Rectal smooth muscle tissue (tissue), 1 donor: ENCODE results near the gene MCCC1.
"Not testable (repeated sequence)": the region's sequence is repeated elsewhere in the genome, so short reads cannot be mapped to it uniquely, and the experiment has no call there.

Experiments
- H3K27ac ChIP-seq: one replicate; pipeline ENCODE4 v1.7.0; 2013; ENCODE audit warnings: low read depth, low read length, inconsistent platforms
- H3K27me3 ChIP-seq: one replicate; pipeline ENCODE4 v1.7.0; 2013; ENCODE audit warnings: low read length; ENCODE audit not compliant: control insufficient read depth, insufficient read depth
- H3K36me3 ChIP-seq: one replicate; pipeline ENCODE4 v1.7.0; 2013; ENCODE audit warnings: low read length; ENCODE audit not compliant: control insufficient read depth, insufficient read depth
- H3K4me1 ChIP-seq: one replicate; pipeline ENCODE4 v1.7.0; 2013; ENCODE audit warnings: low read length; ENCODE audit not compliant: control insufficient read depth, insufficient read depth
- H3K4me3 ChIP-seq: one replicate; pipeline ENCODE4 v1.7.0; 2013; ENCODE audit warnings: low read length
- H3K9ac ChIP-seq: one replicate; pipeline ENCODE4 v1.7.0; 2013; ENCODE audit warnings: low read length

The MCCC1 gene

GRCh38 chr3:183069086-183069485, 30.2 kb downstream of the MCCC1 start:
- Histone ChIP-seq H3K27ac (no peak overlapping the region), H3K27me3 (no peaks in the 10 kb centered on the region), H3K4me1 (no peaks in the 10 kb centered on the region), H3K9ac (no peak overlapping the region), H3K4me3 (no peak overlapping the region), H3K36me3 (peaks cover 7% of the 10 kb centered on the region)

GRCh38 chr3:183066891-183067290, 32.4 kb downstream of the MCCC1 start:
- not testable (repeated sequence) for H3K27ac ChIP-seq, H3K9ac ChIP-seq, H3K27me3 ChIP-seq, H3K4me1 ChIP-seq, H3K4me3 ChIP-seq, H3K36me3 ChIP-seq

GRCh38 chr3:183064475-183064874, 34.8 kb downstream of the MCCC1 start:
- Histone ChIP-seq H3K4me1 (no peaks in the 10 kb centered on the region), H3K27me3 (no peaks in the 10 kb centered on the region), H3K27ac (no peak overlapping the region), H3K9ac (no peak overlapping the region), H3K4me3 (no peak overlapping the region), H3K36me3 (peaks cover 2% of the 10 kb centered on the region)

- H3K27me3 ChIP-seq = no peaks in the 10 kb centered on the region
- peaks cover 3% of the 10 kb centered on the region for H3K36me3 ChIP-seq
- H3K4me1 ChIP-seq = no peaks in the 10 kb centered on the region
- no peak overlapping the region for H3K4me3 ChIP-seq
- no peak overlapping the region for H3K9ac ChIP-seq
- H3K27ac ChIP-seq = no peak overlapping the region
Observed at GRCh38 chr3:183061391-183062172, 37.7 kb downstream of the MCCC1 start.

- Histone ChIP-seq H3K4me3 (no peak overlapping the region), H3K36me3 (peaks cover 3% of the 10 kb centered on the region), H3K27me3 (no peaks in the 10 kb centered on the region)
Observed at GRCh38 chr3:183058351-183058750, 40.9 kb downstream of the MCCC1 start.

GRCh38 chr3:183050706-183051105, 48.6 kb downstream of the MCCC1 start:
- H3K4me3 ChIP-seq = no peak overlapping the region
- H3K27me3 ChIP-seq = no peaks in the 10 kb centered on the region
- H3K4me1 ChIP-seq = no peaks in the 10 kb centered on the region
- no peak overlapping the region for H3K9ac ChIP-seq
- H3K27ac ChIP-seq = no peak overlapping the region
- peaks cover 3% of the 10 kb centered on the region for H3K36me3 ChIP-seq

More at GRCh38 chr3:183058351-183058750, 40.9 kb downstream of the MCCC1 start:
- no peak overlapping the region for H3K27ac ChIP-seq
- H3K9ac ChIP-seq = no peak overlapping the region
- no peaks in the 10 kb centered on the region for H3K4me1 ChIP-seq

DNA sequence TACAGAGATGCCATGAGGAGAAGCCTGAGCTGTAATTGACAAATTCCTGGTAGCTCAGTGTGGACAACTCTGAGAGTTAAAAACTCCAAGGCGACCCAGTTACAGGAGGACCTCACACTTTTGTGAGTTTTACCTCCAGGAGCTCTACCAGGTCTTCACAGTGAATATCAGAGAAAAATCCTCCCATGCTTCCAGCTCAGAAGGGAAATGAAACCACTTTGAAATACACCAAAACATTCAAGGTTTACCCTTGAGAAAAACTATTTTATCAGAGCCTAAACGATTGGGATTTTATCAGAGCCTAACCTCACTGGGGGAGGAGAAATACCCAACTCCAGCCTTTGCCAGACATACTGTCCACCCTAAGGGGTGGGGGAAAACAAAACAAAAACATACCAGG, 52.4 kb downstream of the MCCC1 start:
- Histone ChIP-seq H3K36me3 (peaks cover 3% of the 10 kb centered on the region), H3K4me3 (no peak overlapping the region), H3K9ac (no peak overlapping the region), H3K27ac (no peak overlapping the region), H3K4me1 (no peaks in the 10 kb centered on the region), H3K27me3 (no peaks in the 10 kb centered on the region)

DNA sequence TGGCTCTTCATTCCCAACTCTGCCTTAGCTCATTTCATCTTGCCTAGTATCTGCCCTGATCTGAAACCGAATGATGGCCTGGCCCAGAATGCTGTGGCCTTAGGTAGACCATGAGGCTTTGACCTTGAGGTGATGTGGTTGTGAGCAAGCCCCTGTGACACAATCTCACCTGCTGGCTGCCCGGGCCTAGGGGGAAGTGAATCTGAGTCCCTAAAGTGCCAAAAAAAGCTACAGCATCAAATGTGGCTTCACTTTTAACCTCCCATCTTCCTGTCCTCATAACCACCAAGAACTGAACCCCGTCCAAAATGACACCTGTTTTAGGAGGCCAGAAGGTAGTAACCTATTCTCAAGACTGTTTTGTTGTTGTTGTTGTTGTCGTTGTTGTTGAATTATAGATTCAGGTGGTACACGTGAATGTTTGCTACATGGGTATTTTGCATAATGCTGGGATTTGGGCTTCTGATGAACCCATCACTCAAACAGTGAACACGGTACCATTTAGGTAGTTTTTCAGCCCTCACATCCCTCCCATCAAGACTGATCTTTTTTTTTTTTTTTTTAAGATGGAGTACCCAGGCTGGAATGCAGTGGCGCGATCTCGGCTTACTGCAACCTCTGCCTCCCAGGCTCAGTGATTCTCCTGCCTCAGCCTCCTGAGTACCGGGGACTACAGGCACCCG, 54.6 kb downstream of the MCCC1 start:
- Histone ChIP-seq H3K27me3 (no peaks in the 10 kb centered on the region), H3K27ac (no peak overlapping the region), H3K4me1 (no peaks in the 10 kb centered on the region), H3K36me3 (no peaks in the 10 kb centered on the region), H3K9ac (no peak overlapping the region), H3K4me3 (no peak overlapping the region)

GRCh38 chr3:183038757-183039156, 60.5 kb downstream of the MCCC1 start:
- Histone ChIP-seq H3K27me3 (no peaks in the 10 kb centered on the region), H3K36me3 (peaks cover 13% of the 10 kb centered on the region), H3K27ac (no peak overlapping the region), H3K9ac (no peak overlapping the region), H3K4me3 (no peak overlapping the region), H3K4me1 (no peaks in the 10 kb centered on the region)

DNA sequence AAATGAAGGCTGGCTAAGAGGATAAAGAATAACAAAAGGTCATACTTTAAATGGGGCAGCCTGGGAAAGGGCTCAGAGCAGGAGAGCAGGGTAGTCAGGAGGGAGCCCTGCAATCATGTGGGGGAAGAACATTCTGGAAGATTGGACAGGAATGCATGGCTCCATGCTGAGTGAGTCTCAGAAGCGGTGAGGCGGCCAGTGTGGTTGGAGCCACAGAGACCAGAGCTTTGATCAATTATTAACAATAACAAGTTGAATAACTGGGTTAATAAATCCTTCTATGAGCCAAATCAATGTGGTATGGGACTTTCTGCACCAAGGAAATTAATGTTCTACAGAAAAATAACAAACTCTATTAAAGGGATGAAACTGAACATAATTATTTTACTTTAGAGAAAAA, 61.1 kb downstream of the MCCC1 start:
- Histone ChIP-seq H3K4me3 (no peak overlapping the region), H3K9ac (no peak overlapping the region), H3K4me1 (no peaks in the 10 kb centered on the region), H3K27me3 (no peaks in the 10 kb centered on the region), H3K36me3 (peaks cover 13% of the 10 kb centered on the region), H3K27ac (no peak overlapping the region)

DNA sequence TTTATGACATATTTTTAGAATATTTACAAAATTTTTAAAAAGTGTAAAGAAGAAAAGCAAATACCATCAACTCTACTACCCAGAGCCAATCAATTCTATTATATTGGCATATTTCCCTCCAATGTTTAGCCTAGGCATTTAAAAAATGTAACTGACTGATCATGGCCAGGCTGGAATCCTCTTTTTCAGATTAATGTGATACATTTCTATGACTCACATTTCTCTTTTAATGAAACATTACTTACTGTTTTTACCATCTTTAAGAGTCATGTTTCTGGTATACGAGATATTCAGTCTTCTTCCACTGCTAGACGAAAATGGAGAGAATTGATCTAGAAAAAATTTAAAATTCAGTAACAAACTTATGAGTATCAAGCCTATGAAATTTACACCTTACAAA, 65.5 kb downstream of the MCCC1 start:
- Histone ChIP-seq H3K36me3 (peaks cover 11% of the 10 kb centered on the region), H3K4me1 (no peaks in the 10 kb centered on the region), H3K4me3 (no peak overlapping the region), H3K27ac (no peak overlapping the region), H3K9ac (no peak overlapping the region), H3K27me3 (no peaks in the 10 kb centered on the region)

DNA sequence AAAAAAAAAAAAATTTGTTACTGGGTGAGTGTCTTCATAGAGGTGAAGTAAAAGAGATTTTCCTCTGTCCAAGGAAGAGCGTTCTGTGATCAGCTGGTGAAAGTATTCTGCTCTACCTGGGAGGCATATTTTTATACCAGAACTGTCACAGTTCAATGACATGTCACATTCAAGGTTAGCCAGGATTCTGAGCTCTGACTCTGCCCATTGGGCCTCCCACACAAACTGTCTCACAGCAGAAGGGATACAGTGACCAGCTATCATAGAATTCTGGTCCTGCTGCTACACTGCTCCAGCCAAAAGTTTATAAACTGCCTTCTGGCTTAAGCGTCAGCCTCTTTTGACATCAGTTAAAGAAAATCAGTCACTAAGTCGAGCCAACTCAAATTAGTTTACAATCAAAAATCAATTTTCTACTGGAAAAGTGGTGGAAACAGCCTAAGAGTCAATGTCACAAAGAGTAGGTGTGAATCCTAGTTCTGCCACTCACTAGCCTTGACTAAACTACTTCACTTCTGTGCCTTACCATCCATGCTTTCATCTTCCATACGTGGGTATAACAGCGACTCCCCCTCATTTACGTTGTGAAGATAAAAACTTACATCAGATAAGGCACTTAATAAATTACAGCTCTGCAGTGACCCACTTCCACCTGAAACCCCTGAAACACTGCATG, 66.3 kb downstream of the MCCC1 start:
- Histone ChIP-seq H3K27me3 (no peaks in the 10 kb centered on the region), H3K9ac (no peak overlapping the region), H3K4me1 (no peaks in the 10 kb centered on the region), H3K4me3 (no peak overlapping the region), H3K36me3 (peaks cover 11% of the 10 kb centered on the region), H3K27ac (no peak overlapping the region)
